Tibial nerve (tissue), 4 donors: Measurements from ENCODE around the gene KRT80. TPM values are rescaled to one million over a fixed set of nuclear protein-coding genes. Genes with fewer than 3 reads are reported as not detected.
A peak's percentile ranks its signal among the peaks of the same experiment; 100 is the strongest.

ENCODE experiments used
- DNase-seq, 2 donors: peaks; one replicate each; pipeline ENCODE4 v3.0.0-alpha.2; 2019; ENCODE audit warnings: low spot score in 2 of 2
- H3K27ac ChIP-seq, 4 donors: fragments of 200-600 bp; sonication (generic) in 3 of 4; one replicate each; pipeline ENCODE4 v1.5.1; 2017 to 2019; ENCODE audit warnings: mild to moderate bottlenecking in 1 of 4
- H3K27me3 ChIP-seq, 2 donors: fragments of 200-600 bp; sonication (generic) in 1 of 2; one replicate each; pipeline versions ENCODE4 v1.5.1 to v1.6.0; 2017 to 2019
- H3K36me3 ChIP-seq, 3 donors: fragments of 200-600 bp; sonication (generic); one replicate each; pipeline ENCODE4 v1.5.1; 2018 to 2019
- H3K4me1 ChIP-seq, 4 donors: fragments of 200-600 bp; sonication (generic) in 3 of 4; one replicate each; pipeline ENCODE4 v1.5.1; 2017 to 2019
- H3K4me3 ChIP-seq, 4 donors: fragments of 200-600 bp; sonication (generic) in 3 of 4; one replicate each; pipeline ENCODE4 v1.5.1; 2017 to 2019; ENCODE audit warnings: mild to moderate bottlenecking in 1 of 4, moderate library complexity in 1 of 4
- H3K9me3 ChIP-seq, 4 donors: fragments of 200-600 bp; sonication (generic) in 3 of 4; one replicate each; pipeline ENCODE4 v1.5.1; 2017 to 2019
- EP300 ChIP-seq, 2 donors: sonication (generic); formaldehyde crosslinking; IDR thresholded peaks; one replicate each; pipeline ENCODE4 v1.6.1; 2017; ENCODE audit warnings: antibody characterized with exemption in 2 of 2, mild to moderate bottlenecking in 1 of 2
- POLR2A ChIP-seq, 2 donors: fragments of 450-650 bp; IDR thresholded peaks; one replicate each; pipeline ENCODE4 v1.6.1; 2017; ENCODE audit warnings: antibody characterized with exemption in 2 of 2, mild to moderate bottlenecking in 2 of 2, moderate library complexity in 2 of 2
- WGBS, 2 donors: methylation state at CpG; one replicate each; pipeline ENCODE4 v1.1.5; 2018; 5-methylcytosine and 5-hydroxymethylcytosine counted together
- total RNA-seq, 4 donors: library from RNA; depleted of rRNA; stranded (reverse); fragments of >200 nt; gene quantifications; one replicate each; pipeline ENCODE4 v1.1.0, GENCODE V29; 2016
- TF ChIP-seq, protein P1 (sequence below), 5 experiments: fragments of 200-600 bp in 3 of 5; fragments of 450-650 bp in 2 of 5; sonication (generic) in 3 of 5; IDR thresholded peaks; one replicate each; pipeline ENCODE4 v1.5.1; 2016 to 2019; ENCODE audit warnings: antibody characterized with exemption in 5 of 5, mild to moderate bottlenecking in 3 of 5, moderate library complexity in 2 of 5

Gene KRT80
- total RNA-seq, 4 donors from 2014 or later = not detected

DNA sequence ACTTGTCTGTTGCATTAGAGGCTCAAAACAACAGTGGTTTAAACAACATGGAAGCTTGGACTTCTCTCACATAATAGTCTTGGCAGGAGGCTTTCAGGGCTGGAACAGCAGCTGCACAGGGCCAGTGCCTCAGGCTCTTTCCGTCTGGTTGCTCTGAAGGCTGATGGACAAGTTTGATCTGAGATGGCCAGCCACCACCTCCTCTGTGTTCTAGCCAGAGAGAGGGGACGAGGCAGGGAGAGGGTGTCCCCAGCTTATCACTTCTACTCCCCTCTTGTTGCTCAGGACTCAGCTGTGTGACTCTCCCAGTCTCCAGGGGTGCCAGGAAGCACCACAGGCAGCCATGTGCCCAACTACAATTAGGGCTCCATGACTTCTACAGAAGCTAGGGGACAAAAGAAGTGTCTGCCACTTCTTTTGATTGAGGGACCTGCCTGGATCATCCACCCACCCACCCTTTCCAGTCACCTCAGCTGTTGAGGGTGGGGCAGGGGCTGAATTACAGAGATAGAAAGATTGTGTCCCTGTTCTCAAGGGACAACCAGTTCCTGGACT, 65.7 kb downstream of the KRT80 start:
- 80 to 83% methylated on average over 1 to 2 of the region's 2 CpGs for WGBS, 2 donors
- DNase-seq = no peak
- Histone ChIP-seq H3K36me3 (no peaks in the 10 kb centered on the region), H3K27me3 (peaks cover 0 to 7% of the 10 kb centered on the region in 2 donors), H3K9me3 (no peaks in the 10 kb centered on the region), H3K27ac (peak overlapping the region in 1 of 4 donors; percentile 16), H3K4me3 (no peak overlapping the region), H3K4me1 (no peaks in the 10 kb centered on the region)
- TF ChIP-seq POLR2A (IDR thresholded peaks at IDR 0.05) (no peak), EP300 (IDR thresholded peaks at IDR 0.05) (no peak)
- TF ChIP-seq, protein P1, sequence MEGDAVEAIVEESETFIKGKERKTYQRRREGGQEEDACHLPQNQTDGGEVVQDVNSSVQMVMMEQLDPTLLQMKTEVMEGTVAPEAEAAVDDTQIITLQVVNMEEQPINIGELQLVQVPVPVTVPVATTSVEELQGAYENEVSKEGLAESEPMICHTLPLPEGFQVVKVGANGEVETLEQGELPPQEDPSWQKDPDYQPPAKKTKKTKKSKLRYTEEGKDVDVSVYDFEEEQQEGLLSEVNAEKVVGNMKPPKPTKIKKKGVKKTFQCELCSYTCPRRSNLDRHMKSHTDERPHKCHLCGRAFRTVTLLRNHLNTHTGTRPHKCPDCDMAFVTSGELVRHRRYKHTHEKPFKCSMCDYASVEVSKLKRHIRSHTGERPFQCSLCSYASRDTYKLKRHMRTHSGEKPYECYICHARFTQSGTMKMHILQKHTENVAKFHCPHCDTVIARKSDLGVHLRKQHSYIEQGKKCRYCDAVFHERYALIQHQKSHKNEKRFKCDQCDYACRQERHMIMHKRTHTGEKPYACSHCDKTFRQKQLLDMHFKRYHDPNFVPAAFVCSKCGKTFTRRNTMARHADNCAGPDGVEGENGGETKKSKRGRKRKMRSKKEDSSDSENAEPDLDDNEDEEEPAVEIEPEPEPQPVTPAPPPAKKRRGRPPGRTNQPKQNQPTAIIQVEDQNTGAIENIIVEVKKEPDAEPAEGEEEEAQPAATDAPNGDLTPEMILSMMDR (IDR thresholded peaks at IDR 0.05) = no peak

DNA sequence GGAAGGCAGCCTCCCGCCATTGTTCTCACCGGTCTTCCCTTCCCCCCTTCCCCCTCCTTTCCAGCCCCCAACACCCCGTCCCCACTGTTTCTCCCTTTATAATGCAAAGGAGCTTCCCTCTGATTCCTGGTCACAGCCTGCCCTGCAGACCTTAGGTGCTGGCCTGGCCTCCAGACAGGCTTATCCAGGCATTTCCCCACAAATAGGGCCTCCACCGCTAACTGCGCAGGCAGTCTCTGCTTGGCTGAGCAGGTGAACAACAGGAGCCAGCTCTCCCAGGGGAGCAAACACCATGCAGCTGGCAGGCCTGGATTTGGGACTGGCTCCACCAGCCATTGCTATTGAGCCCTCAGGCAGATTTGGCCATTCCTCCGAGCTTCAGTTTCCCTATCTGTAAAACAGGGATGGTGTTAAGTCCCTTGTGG, 66.3 kb downstream of the KRT80 start:
- Histone ChIP-seq H3K27me3 (peaks cover 0 to 7% of the 10 kb centered on the region in 2 donors), H3K9me3 (no peaks in the 10 kb centered on the region), H3K4me1 (no peaks in the 10 kb centered on the region), H3K27ac (no peak overlapping the region), H3K4me3 (no peak overlapping the region), H3K36me3 (no peaks in the 10 kb centered on the region)
- no peak for TF ChIP-seq EP300 (IDR thresholded peaks at IDR 0.05)
- TF ChIP-seq, protein P1 (IDR thresholded peaks at IDR 0.05) = no peak
- no peak for TF ChIP-seq POLR2A (IDR thresholded peaks at IDR 0.05)
- 76 to 77% methylated on average over 5 to 6 of the region's 6 CpGs for WGBS, 2 donors
- DNase-seq = no peak

DNA sequence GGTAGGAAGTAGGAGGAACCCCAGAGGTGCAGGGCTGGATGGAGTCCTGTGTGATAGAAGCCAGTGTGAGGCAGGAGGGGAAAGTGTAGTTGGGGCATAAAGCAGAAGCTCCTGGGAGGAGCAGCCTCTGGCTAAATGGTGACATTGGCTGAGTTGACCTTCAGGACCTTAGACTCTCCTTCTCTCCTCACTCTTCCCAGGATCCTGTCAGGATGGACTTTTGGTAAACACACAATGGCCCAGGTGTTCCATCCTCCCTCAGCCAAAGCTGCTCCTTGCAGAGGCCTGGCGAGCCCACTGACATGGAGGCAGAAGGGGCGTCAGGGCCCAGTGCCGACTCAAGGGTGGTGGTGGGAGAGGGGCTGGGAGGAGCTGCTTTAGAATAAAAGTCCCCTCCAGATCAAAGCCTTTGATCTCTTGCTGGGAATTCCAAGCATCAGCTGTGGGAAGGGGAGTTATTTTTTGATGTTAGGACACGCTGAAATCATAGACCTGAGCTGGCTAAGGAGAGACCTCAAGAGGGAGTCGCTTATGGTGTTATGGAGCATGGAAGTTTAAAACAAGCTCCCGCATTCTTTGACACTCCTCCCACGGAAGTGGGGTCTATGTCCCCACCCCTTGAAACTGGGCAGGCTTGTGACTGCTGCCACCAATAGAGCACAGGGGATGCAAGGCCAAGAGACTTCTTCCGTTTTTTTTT, 68.2 kb downstream of the KRT80 start:
- no peak for DNase-seq
- Histone ChIP-seq H3K9me3 (no peaks in the 10 kb centered on the region), H3K36me3 (no peaks in the 10 kb centered on the region), H3K27me3 (peaks cover 0 to 14% of the 10 kb centered on the region in 2 donors), H3K27ac (no peak overlapping the region), H3K4me3 (no peak overlapping the region), H3K4me1 (peaks cover 0 to 9% (median 3%) of the 10 kb centered on the region in 4 donors)
- TF ChIP-seq POLR2A (IDR thresholded peaks at IDR 0.05) = no peak
- TF ChIP-seq, protein P1 (IDR thresholded peaks at IDR 0.05) = no peak
- TF ChIP-seq EP300 (IDR thresholded peaks at IDR 0.05) = no peak
- 50 to 56% methylated on average over 8 of the region's 8 CpGs for WGBS, 2 donors

DNA sequence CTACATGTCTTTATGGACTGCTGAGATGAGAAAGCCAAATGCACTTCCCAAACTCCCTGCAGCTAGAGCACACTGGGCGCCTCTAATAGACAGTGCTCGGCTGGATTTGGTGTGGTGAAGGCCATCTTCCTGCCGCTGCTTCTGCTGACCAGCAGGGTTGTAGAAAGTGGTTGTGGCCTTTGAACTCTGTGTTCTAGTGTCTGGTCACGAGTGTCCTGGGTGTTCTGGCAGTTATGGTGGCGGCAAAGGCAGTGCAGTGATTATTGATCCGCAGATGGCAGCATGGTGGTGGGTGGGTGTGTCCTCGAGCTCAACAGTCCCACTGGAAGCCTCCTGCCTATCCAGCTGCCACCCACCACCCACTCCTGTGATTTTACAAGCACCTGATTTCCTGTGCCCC, 68.9 kb downstream of the KRT80 start:
- H3K27ac ChIP-seq = no peak overlapping the region
- 79% methylated on average over 7 of the region's 7 CpGs for WGBS, 2 donors
- TF ChIP-seq EP300 (IDR thresholded peaks at IDR 0.05) (no peak), POLR2A (IDR thresholded peaks at IDR 0.05) (no peak)
- TF ChIP-seq, protein P1 (IDR thresholded peaks at IDR 0.05) = no peak
- no peak overlapping the region for H3K4me3 ChIP-seq
- DNase-seq = no peak
- no peaks in the 10 kb centered on the region for H3K36me3 ChIP-seq
- peaks cover 0 to 9% (median 3%) of the 10 kb centered on the region in 4 donors for H3K4me1 ChIP-seq
- H3K9me3 ChIP-seq = no peaks in the 10 kb centered on the region
- H3K27me3 ChIP-seq = peaks cover 0 to 14% of the 10 kb centered on the region in 2 donors

DNA sequence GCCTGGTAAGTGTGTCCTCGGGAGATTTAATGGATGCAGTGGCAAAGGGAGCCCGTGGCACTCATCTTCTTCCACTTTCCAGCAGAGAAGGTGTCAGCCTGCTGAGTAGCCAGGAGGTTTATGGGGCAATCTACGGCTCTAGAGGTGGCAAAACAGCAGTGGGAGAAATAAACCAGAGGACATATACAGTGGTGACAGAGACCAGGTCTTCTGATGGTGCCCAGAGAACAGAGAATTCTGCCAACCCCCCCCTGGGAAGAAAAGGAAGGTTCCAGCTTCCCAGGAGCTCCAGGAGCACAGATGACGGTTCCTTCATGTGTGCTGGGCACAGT, 69.3 kb downstream of the KRT80 start:
- H3K27ac ChIP-seq = no peak overlapping the region
- H3K4me1 ChIP-seq = peaks cover 0 to 9% (median 3%) of the 10 kb centered on the region in 4 donors
- TF ChIP-seq, protein P1 (IDR thresholded peaks at IDR 0.05) = no peak
- no peak for TF ChIP-seq POLR2A (IDR thresholded peaks at IDR 0.05)
- TF ChIP-seq EP300 (IDR thresholded peaks at IDR 0.05) = no peak
- peaks cover 0 to 14% of the 10 kb centered on the region in 2 donors for H3K27me3 ChIP-seq
- no peaks in the 10 kb centered on the region for H3K9me3 ChIP-seq
- H3K4me3 ChIP-seq = no peak overlapping the region
- WGBS, 2 donors = 74 to 75% methylated on average over 4 of the region's 4 CpGs
- H3K36me3 ChIP-seq = no peaks in the 10 kb centered on the region
- no peak for DNase-seq
